ENCODE measurements around the gene RNF133.

Gene RNF133, protein sequence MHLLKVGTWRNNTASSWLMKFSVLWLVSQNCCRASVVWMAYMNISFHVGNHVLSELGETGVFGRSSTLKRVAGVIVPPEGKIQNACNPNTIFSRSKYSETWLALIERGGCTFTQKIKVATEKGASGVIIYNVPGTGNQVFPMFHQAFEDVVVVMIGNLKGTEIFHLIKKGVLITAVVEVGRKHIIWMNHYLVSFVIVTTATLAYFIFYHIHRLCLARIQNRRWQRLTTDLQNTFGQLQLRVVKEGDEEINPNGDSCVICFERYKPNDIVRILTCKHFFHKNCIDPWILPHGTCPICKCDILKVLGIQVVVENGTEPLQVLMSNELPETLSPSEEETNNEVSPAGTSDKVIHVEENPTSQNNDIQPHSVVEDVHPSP

DNA sequence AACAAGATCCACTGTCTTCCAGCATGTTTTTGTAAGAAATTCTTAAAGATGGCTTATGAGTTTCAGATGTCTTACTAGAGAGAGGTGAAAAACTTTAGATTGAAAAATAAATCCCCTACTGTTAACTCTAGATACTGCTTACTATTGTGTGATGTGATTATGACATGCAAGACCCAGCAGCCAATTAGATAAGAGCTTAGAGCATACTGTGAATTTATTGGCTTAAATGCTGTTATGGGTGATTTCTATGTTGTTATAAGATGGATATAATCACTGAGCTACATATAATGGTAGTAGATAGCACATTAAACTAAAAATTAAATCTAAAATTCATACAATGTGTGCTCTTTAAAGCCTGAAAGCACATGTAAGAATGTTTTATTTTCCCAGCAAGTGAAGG is at the start of gene RNF133:
TSS of gene RNF133 (minus strand) at position 101 of the 400 bp plus-strand sequence. CDS start 199 bp downstream, outside the sequence.
- no peak for DNase-seq

DNA sequence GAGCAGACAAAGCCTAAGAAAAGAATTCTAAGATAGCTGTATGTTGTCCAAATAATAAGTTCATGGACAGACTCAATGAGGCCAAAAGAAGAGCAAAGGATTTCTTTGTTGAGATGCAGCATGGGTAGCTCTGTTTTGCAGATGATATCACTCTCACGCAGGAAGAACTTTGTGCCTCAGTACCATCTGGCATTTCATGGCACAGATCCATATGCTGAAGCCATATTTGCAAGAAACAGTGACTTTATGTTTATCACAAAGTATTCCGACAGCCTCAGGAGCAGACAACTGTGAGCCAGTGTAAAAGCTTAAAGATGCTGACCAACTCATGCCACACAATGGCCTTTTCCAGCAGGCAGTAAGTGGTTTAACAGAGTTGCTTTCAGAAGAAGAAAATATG is 49.3 kb upstream of the RNF133 start:
- no peak for DNase-seq

DNA sequence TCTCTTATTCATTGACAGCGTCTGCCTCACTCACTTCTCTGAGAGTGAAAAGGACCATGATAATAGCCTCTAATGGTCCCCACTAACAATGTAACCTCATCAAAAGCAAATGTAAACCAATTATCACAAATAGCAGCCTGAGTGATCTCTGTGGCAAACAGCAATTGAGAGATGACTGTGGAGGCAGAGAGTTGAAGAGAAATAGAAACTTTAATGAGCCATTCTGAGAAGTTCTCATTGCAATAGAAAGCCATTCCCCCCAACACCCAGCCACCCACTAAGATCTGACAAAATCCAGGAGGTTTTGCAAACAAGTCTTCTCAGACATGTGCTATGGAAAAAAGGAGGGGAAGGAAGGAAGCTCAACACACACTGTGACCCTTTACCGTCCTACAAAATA is 48.0 kb upstream of the RNF133 start:
- no peak for DNase-seq

DNA sequence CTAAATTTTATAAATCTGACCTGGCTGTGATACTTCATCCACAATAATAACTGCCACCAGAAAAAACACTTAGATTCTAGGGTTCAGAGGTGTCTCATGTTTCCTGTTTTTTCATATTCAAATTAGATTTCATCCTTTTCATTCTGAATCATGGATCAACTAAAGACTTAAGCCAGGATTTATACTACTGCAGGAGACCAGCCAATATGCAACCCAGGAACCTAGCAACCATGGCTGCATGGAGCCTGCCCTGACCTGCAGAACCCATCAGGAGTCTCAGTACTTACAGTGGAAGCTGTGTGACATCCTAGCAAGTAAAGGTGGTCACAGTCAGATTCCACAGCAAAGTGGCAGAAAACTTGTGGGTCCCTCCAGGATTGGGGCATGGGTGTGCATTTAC is 44.3 kb upstream of the RNF133 start:
- DNase-seq = no peak

DNA sequence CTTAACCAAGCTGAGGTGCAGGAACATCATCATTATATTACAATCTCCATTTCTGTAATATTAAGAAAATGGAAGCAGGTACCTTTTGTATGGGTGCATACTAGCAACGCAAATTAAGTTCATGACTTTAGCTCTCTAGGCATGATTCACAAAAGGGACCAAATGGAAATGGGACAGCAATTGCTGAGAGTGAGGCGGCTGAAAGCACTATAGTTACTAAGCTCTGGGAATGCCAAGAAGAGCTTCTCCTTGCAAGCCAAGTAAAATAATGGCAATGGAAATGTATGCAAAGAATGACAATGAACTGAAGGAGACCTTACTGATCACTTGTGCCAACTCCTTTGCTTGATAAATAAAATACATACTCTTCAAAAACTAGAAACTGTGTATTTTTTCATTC is 40.0 kb upstream of the RNF133 start:
- no peak for DNase-seq

DNA sequence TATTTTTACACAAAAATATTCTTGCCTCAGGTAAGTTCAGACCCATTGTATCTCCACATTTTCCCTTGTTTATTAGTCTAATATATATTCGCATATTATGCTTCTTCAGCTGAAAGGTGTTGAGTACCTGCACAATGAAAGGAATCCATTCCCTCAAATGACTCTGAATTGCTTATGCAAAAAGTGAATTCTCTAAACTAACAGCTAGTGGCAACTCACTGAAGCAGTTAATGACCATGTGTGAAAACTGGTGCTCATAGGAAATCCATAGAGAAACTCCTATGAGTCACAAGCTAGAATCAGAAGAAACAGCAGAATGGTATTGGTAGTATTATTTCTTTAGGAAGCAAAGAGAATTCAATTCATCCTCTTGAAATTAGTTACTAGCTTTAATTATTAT is 37.3 kb upstream of the RNF133 start:
- DNase-seq = no peak

DNA sequence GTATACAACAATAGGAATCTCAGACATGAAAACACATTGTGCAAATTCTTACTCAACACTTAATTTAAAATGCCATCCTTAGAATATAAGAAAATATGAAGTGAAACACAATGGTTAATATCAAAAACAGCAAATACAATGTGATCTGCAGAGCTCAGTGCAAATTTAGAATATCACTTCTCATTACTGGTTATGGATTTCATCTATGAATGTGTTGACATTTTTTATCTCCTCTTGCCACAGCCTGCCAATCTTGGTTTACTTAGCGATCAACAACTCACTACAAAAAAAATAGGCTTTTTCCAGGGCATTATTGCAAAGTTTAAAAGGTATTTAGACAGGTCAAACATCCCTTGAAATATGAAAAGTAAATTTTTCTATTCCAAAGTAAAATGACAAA is 28.8 kb upstream of the RNF133 start:
- DNase-seq = no peak

DNA sequence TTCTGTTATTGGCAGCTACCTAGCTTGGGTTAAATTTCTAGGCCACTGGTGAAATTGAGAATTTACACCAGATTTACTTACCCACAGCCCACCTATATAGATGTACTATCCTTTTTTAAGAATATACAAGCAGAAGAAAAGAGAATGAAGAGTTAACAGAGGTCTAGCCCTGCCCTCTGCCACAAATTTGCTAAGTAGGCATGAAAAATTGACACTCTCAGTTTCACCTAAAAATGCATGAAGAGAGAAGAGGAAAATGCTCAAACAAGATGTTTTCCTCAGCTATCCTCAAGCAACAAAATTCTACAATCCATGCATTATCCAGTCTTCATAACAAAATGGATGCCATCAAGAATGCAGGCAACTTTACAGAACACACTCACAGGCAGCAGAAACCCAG is 28.4 kb upstream of the RNF133 start:
- DNase-seq = no peak

DNA sequence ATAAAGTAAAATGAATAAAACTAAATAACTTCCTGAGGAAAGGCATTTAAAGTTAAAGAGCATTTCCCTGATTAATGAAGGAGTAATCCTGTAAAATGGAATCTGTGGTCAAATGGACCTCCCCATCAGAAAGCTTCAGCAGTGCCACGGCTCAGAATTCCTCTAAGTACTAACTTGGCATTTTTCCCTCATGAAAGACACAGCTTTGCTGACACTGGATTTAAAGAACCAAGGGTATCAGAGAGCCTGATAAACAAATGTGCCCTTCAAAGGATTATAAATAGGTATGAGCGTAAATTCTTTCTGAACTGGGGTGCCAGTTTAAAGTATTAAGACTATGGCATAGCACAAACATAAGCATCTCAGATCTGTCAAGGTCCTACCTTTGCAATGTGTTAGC is 28.0 kb upstream of the RNF133 start:
- DNase-seq = no peak

DNA sequence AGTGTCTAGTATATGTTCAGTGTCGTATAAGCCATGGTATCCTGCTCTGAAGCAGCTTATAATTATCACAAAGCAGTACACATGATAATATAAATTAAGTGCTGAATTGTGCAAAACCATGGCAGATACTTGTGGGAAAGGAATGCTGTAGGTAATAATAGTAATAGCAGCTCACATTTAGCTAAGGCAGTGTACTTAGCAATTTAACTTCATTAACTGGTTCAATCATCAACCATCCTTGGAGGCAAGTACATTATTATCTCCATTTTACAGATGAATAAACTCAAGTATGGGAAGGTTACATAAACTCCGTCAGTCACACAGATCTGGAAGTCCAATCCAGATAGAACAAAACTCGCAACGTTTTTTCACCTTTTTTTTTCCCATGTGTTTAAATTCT is 25.4 kb upstream of the RNF133 start:
- no peak for DNase-seq

DNA sequence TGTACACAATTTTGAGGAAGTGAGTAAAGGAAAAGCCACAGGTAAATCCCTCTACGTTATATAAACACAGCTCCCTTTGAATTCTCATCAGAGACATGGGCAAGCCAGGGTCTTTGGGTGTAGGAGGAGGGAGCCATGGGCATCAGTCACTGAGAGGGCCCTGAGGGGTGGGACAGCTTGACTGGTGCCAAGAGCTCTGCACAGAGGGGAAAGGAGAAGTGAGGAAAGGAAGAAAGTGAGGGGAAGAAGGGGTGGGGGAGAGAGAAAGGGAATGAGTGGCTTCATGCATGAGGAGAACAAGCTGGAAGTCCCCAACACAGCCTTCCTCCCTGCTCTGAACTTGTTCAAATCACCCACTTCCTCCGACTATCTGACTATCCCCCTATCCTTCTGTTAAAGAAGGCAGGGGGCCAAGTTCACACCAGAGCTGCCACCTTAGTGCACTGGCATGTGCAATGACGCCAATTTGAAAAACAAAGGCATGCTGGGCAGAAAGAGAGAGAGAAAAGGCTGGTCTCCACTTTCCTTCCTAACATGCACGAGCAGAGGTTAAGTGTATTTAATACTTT is 20.2 kb upstream of the RNF133 start:
- DNase-seq = no peak

DNA sequence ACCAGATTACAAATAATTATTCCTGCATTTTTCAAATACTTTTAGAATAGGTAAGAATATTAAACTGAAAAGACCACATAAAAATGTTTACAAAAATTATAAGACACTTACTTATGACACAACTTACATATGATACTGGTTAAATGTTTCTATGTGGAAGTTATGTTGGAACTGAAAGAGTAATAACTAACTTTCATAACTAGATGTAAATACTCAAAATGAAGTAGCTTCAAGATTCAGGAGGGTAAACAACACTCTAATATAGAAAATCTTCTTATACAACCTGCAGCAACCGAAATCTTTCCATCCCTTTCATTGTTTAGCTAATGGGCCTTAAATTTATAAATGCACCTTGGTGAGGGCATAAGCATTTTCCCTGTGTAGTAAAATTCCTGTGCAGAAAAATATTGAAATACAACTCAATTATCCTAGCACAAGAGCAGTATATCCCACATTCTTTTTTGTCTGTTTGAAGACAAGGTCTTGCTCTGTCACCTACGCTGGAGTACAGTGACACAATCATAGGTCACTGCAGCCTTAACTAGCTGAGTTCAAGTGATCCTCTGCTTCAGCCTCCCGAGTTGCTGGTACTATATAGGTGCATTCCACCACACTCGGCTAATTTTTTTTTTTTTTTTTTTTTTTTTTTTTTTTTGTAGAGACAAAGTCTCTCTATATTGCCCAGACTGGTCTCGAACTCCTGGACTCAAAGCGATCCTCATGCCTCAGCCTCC is 18.6 kb upstream of the RNF133 start:
- DNase-seq = no peak

DNA sequence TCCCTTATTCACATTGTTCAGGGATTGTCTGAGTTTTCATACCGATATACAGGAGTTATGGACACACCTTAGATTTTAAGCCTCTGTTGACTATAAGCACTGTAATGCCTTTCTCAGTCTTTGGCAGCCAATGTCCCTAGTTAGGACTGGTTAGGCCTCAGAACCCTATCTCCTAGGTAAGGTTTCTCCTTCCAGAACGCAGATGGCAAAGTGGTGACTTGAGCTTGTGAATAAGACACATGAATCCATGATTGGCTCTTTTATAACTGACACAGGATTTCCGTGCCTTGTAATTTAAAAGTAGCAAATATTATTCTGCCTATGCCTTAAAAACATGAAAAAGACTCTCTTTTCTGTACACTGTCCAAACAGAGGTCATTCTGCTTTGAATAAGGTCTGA is 16.3 kb upstream of the RNF133 start:
- DNase-seq = no peak

DNA sequence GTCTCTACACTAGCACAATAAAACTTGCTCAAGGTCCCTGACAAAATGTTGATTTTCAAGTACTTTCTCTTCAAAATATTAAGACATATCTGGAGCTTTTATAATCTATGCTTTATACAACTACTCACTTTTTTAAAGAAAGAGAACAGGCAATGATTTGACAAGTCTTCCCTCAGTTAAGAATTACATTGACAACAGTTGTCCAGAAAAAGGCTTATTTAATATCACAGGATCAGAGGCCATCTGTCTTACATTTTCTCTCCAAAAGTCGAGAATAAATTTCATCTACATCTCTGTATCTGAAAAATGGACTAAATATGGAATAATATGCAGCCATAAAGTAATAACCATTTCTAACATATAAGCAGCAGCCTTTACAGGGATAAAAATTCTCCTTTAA is 12.0 kb upstream of the RNF133 start:
- no peak for DNase-seq

DNA sequence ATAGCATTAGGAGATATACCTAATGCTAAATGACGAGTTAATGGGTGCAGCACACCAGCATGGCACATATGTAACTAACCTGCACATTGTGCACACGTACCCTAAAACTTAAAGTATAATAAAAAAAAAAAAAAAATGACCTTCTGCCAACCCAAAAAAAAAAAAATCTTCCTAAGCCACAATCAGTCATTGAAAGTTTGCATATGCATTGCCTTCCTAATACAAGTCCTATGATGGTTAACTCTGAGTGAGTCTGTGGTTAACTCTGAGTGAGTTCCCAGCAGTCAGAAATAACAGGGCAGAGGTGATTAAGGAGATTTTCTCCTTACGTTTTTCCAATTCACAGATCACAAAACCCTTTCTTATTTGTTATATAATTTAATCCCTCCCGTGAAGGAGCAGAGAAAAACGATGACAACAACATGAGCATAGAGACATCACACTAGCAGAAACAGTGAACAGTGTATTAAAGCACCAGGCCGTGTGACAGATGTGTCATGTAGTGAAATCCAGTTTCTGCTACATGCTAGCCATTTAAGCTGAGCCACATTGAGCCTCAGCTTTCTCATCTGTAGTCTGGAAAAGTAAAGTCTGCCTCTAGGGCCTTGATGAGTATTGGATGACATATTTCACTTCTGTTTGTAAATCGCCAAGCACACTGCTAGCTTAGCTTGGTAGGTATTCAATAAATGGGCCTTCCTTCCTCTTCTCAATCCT is 11.2 kb upstream of the RNF133 start:
- DNase-seq = no peak

DNA sequence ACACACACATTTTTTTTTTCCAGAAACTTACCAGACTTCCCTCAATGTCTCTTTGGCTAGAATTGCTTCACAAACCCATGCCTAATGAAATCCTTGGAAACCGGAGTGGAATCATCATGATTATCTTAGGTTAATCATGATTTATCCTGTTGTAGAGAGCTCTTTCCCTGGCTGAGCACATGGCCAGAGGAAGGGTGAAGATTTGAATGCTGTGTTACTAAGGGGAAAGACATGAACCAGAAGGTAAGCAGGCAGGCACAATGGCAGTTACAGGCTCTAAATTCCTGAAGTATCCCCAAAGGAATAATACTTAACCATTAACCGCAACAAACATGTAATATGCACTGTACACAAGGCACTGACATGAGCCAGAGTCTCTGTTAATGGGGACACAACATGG is 7.9 kb upstream of the RNF133 start:
- no peak for DNase-seq

DNA sequence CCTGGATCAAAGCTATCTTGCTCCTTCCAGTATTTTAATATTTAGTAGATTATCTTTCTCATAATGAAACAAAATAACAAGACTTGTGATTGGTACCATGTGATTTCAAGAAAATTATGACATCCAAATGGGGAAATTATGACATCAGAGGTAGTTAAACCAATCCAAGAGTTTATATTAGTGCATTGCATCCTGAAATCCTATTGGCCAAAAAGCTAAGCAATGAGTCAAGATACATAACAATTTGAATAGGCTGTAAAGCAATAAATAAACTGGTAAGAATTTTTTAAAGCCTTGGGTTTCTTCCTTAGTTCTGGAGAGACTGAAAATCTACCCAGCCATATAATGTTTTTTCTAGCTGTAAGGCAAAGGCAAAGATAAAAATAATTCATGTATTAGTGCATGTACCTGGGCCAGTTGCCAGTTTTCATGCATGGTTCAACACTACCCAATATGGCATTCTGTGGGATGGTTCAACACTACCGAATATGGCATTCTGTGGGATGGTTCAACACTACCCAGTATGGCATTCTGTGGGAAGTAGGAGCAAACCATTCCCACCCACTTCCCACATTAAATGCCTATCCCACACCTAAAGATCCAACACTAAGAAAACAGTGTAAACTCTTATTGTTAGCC is 4.1 kb upstream of the RNF133 start, which contains the start of gene RNF148:
TSS of gene RNF148 (minus strand) at position 51 of the 639 bp plus-strand sequence. CDS start 172 bp downstream, outside the sequence.
- DNase-seq = no peak

DNA sequence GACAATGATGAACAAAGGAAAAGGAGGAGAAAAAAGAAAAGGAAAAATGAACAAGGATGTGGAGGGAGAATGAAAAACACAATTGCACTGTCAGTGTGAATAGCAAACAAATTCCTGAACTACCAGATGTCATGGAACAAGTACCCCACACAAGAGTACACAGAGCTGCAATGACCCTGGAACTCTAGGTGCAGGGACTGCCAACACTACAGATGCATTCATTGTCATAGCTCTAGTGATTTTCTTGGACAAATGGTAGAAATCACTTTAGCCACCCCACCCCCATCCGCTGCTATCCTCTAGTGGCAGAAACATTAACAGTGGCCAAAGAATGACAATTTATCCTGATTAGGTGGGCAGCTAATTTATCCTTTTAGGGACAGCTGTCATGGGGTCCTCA is 3.1 kb downstream of the RNF133 start:
- DNase-seq = no peak

DNA sequence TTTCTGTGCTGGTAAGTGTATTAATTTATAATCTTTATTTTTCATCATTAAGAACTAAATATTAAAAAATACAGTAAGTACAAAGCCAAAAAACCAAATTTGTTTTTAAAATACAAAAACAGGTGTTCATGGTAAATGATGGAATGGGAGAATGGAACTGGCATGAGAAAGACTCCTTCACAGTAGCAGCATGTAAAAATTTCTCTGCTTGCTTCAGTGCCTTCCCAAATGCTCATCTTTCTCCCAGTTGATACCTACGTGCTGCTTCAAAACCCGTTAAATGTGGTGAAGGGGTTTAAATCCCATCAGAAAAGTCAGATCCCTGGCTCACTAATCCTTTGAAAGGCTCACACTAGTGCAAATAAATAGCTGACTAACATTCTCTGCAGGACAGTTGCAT is 4.2 kb downstream of the RNF133 start:
- DNase-seq = no peak

DNA sequence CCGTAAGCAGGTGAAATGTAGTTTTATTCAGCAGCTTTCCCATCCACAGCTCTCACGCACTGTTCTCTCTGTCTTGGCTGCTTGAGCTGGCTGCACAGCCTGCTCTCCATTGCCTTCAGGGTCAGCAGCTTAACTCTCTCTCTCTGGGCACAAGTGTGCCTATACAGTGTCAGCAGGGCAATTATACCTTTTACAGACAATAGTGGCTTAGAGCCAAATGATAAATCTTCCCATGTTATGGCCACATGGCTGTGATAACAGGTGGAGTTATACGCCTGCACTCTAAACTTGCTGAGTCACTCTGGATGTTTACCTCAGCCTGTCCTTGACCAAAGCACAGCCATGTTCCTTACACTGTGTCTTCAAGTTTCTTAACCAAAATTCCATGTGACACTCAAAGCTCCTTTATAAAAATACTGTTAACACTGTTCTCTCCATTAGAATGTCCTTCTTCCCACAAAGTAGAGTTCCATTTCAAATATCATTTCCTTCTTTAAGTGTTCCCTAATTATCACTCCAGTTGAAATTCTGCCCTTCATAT is 6.1 kb downstream of the RNF133 start:
- DNase-seq = no peak

DNA sequence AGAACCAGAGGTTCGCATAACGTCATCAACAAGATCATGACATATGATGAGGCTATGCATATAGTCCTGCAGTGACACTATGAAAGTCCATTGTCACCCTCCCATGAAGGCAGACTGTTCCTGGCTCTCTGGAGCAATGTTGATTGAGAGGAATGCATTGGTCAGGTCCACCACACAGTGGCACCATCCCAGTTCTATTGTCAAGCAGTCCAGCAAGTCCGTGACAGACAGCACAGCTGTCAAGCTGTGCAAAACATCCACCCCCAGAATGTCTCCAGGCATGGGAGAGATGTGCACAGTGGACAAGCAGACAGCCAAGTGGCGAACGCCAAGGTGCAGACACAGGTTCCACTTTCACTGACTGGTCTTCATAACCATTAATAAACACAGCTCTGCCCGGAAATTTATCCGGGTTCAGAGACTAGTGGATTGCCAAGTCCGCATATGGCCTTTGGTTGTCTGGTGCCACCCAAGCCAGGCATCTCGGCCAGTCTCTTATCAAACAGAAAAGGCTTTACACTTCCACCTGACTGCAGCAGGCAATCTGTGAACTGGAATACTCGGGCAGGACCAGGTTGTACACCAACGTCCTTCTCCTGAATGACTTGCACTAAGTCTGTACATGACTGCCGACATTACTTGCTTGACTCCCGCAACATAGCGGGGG is 7.2 kb downstream of the RNF133 start:
- no peak for DNase-seq
